A549 (cell line): ENCODE results near the gene PDZD2. TPM values are rescaled to one million over a fixed set of nuclear protein-coding genes. Genes with fewer than 3 reads are reported as not detected.

Experiments
- ATAC-seq, 2 experiments: fragments of 200-7000 bp in 1 of 2; fragments of >200 bp in 1 of 2; cut with Nextera tagmentation in 1 of 2; cut with Tn5 transposase in 1 of 2; 3 replicates each; pipeline versions ENCODE4 v1.8.0 to v1.9.1; 2018 to 2020; ENCODE audit warnings: mild to moderate bottlenecking in 1 of 2, moderate library complexity in 1 of 2
- CTCF ChIA-PET: fragments of 300-600 bp; sonication (Branson Sonifier 250); formaldehyde crosslinking; extraction: SDS; loops from one replicate; lab custom pipeline; 2021; ENCODE audit warnings: antibody characterized with exemption, inconsistent platforms; lab: Yijun Ruan, JAX
- POLR2A ChIA-PET: fragments of 350-600 bp; formaldehyde crosslinking; extraction: SDS; loops from one replicate; lab custom pipeline; 2021; ENCODE audit warnings: antibody characterized with exemption, inconsistent platforms; lab: Yijun Ruan, JAX
- DNase-seq, 2 experiments: peaks; one replicate each; pipeline versions ENCODE4 v3.0.0 to v3.0.0-alpha.2; 2011 to 2016; ENCODE audit warnings: low read depth in 1 of 2, low spot score in 1 of 2
- FAIRE-seq: peaks from 2 replicates; lab custom pipeline; 2011; peaks lifted over from hg19 to GRCh38; lab: Jason Lieb, UNC
- H3K27ac ChIP-seq, 2 experiments: fragments of >200 bp; sonication (Bioruptor Twin); formaldehyde crosslinking; 3 replicates each; pipeline ENCODE4 v1.5.1; 2016 to 2017
- H3K4me1 ChIP-seq: fragments of >200 bp; sonication (Bioruptor Twin); formaldehyde crosslinking; 3 replicates; pipeline ENCODE4 v1.6.1; 2016
- H3K4me2 ChIP-seq: fragments of >200 bp; sonication (Bioruptor Twin); formaldehyde crosslinking; 3 replicates; pipeline ENCODE4 v1.6.1; 2016
- H3K4me3 ChIP-seq: fragments of >200 bp; sonication (Bioruptor Twin); formaldehyde crosslinking; 3 replicates; pipeline ENCODE4 v1.5.1; 2016
- H3K9me3 ChIP-seq: fragments of >200 bp; sonication (Bioruptor Twin); formaldehyde crosslinking; 3 replicates; pipeline ENCODE4 v1.6.1; 2016
- ATOH8 ChIP-seq: fragments of 250-450 bp; sonication (Bioruptor Pico); IDR thresholded peaks from 2 replicates; pipeline ENCODE4 v1.5.0; 2020; ENCODE audit warnings: low read depth, mild to moderate bottlenecking, moderate library complexity
- BHLHE40 ChIP-seq: IDR thresholded peaks from 2 replicates; pipeline ENCODE4 v1.6.1; 2012; ENCODE audit warnings: low read depth, low read length, inconsistent platforms
- CBX2 ChIP-seq: fragments of 200-600 bp; sonication (generic); IDR thresholded peaks from 2 replicates; pipeline ENCODE4 v1.6.1; 2016; ENCODE audit warnings: low read depth, mild to moderate bottlenecking, borderline replicate concordance
- CHD4 ChIP-seq: fragments of 200-600 bp; sonication (generic); IDR thresholded peaks from 2 replicates; pipeline ENCODE4 v1.6.1; 2016; ENCODE audit warnings: antibody characterized with exemption, mild to moderate bottlenecking, borderline replicate concordance
- CTCF ChIP-seq: fragments of >200 bp; sonication (Bioruptor Twin); formaldehyde crosslinking; IDR thresholded peaks from 3 replicates; pipeline ENCODE4 v1.5.1; 2016
- EP300 ChIP-seq, 2 experiments: fragments of >200 bp; sonication (Bioruptor Twin); formaldehyde crosslinking; IDR thresholded peaks; 2 replicates in 1 of 2; 3 replicates in 1 of 2; pipeline ENCODE4 v1.6.1; 2016 to 2017
- FOSB ChIP-seq: fragments of 250-450 bp; sonication (Bioruptor Pico); IDR thresholded peaks from 2 replicates; pipeline ENCODE4 v1.5.0; 2020; ENCODE audit warnings: mild to moderate bottlenecking, moderate library complexity
- GATA3 ChIP-seq: IDR thresholded peaks from 2 replicates; pipeline ENCODE4 v1.6.1; 2012; ENCODE audit warnings: borderline replicate concordance
- HDAC2 ChIP-seq: fragments of 200-600 bp; sonication (generic); IDR thresholded peaks from 2 replicates; pipeline ENCODE4 v1.6.1; 2016
- HEYL ChIP-seq: fragments of 250-450 bp; sonication (Bioruptor Pico); IDR thresholded peaks from 2 replicates; pipeline ENCODE4 v1.8.0; 2021; ENCODE audit warnings: mild to moderate bottlenecking, moderate library complexity
- JUN ChIP-seq, 2 experiments: fragments of >200 bp; sonication (Bioruptor Twin); formaldehyde crosslinking; IDR thresholded peaks; 2 replicates in 1 of 2; 3 replicates in 1 of 2; pipeline ENCODE4 v1.6.1; 2016 to 2017
- JUNB ChIP-seq: fragments of >200 bp; sonication (Bioruptor Twin); formaldehyde crosslinking; IDR thresholded peaks from 2 replicates; pipeline ENCODE4 v1.6.1; 2016
- KDM1A ChIP-seq: fragments of 200-600 bp; sonication (generic); IDR thresholded peaks from 2 replicates; pipeline ENCODE4 v1.6.1; 2016; ENCODE audit warnings: low read depth, mild to moderate bottlenecking
- MYC ChIP-seq: IDR thresholded peaks from 2 replicates; pipeline ENCODE4 v1.6.1; 2012; ENCODE audit warnings: mild to moderate bottlenecking, inconsistent platforms, low read length, improper control_type of control experiment, borderline replicate concordance
- NFE2L2 ChIP-seq: fragments of 150-350 bp; conservative IDR thresholded peaks from 2 replicates; pipeline ENCODE4 v1.6.1; 2014; ENCODE audit warnings: low read length
- NPAS2 ChIP-seq: fragments of 250-450 bp; sonication (Bioruptor Pico); IDR thresholded peaks from 2 replicates; pipeline ENCODE4 v1.8.0; 2022; ENCODE audit warnings: mild to moderate bottlenecking, moderate library complexity, borderline replicate concordance
- NR3C1 ChIP-seq: fragments of >200 bp; sonication (Bioruptor Twin); formaldehyde crosslinking; IDR thresholded peaks from 3 replicates; pipeline ENCODE4 v1.6.1; 2017
- PHF8 ChIP-seq: fragments of 200-600 bp; sonication (generic); IDR thresholded peaks from 2 replicates; pipeline ENCODE4 v1.6.1; 2016; ENCODE audit warnings: low read depth, mild to moderate bottlenecking, antibody characterized with exemption, moderate library complexity, borderline replicate concordance
- RCOR1 ChIP-seq: fragments of 150-350 bp; IDR thresholded peaks from 2 replicates; pipeline ENCODE4 v1.6.1; 2014; ENCODE audit warnings: antibody characterized with exemption, low read length, low read depth
- REST ChIP-seq: fragments of 200-600 bp; sonication (generic); IDR thresholded peaks from 2 replicates; pipeline ENCODE4 v1.6.1; 2016; ENCODE audit warnings: antibody characterized with exemption, mild to moderate bottlenecking, moderate library complexity
- RFX5 ChIP-seq: fragments of 450-650 bp; IDR thresholded peaks from 2 replicates; pipeline ENCODE4 v1.7.1; 2014; ENCODE audit warnings: antibody characterized with exemption, mild to moderate bottlenecking, moderate library complexity
- RNF2 ChIP-seq: fragments of 200-600 bp; sonication (generic); IDR thresholded peaks from 2 replicates; pipeline ENCODE4 v1.6.1; 2016; ENCODE audit warnings: low read depth, mild to moderate bottlenecking, antibody characterized with exemption, moderate library complexity, borderline replicate concordance
- SREBF2 ChIP-seq: fragments of 450-650 bp; IDR thresholded peaks from 2 replicates; pipeline ENCODE4 v1.6.1; 2014; ENCODE audit warnings: mild to moderate bottlenecking, moderate library complexity
- TFCP2L1 ChIP-seq: fragments of 250-450 bp; sonication (Bioruptor Pico); IDR thresholded peaks from 2 replicates; pipeline ENCODE4 v1.5.0; 2021; ENCODE audit warnings: mild to moderate bottlenecking
- ZC3H11A ChIP-seq: fragments of 450-650 bp; IDR thresholded peaks from 2 replicates; pipeline ENCODE4 v1.6.1; 2014; ENCODE audit warnings: antibody characterized with exemption, mild to moderate bottlenecking
- ZFP36 ChIP-seq: fragments of 450-650 bp; IDR thresholded peaks from 2 replicates; pipeline ENCODE4 v1.6.1; 2014; ENCODE audit warnings: borderline replicate concordance; ENCODE audit not compliant: partially characterized antibody
- ZSCAN20 ChIP-seq: fragments of 250-450 bp; sonication (Bioruptor Pico); IDR thresholded peaks from 2 replicates; pipeline ENCODE4 v1.8.0; 2022; ENCODE audit warnings: mild to moderate bottlenecking, moderate library complexity
- WGBS: methylation state at CpG from one replicate; pipeline ENCODE4 v1.1.6; 2017; ENCODE audit errors: missing lambda C conversion rate; 5-methylcytosine and 5-hydroxymethylcytosine counted together
- polyA plus RNA-seq, 4 experiments: library from polyadenylated mRNA; depleted of rRNA in 3 of 4; stranded (reverse); fragments of >200 nt; fragmentation: RNase III in 1 of 4; extraction: RNeasy Plus Mini Kit Qiagen cat#74134 plus additional on column Dnase treatment in 1 of 4; gene quantifications; 2 replicates in 3 of 4; 3 replicates in 1 of 4; pipeline ENCODE4 v1.2.3, GENCODE V29; 2011 to 2017
- TF ChIP-seq, protein P1 (sequence below): IDR thresholded peaks from 2 replicates; pipeline ENCODE4 v1.6.1; 2012
- TF ChIP-seq, protein P2 (sequence below): fragments of 250-450 bp; sonication (Bioruptor Pico); IDR thresholded peaks from 2 replicates; pipeline ENCODE4 v1.5.0; 2021; ENCODE audit warnings: mild to moderate bottlenecking, moderate library complexity, borderline replicate concordance

Gene PDZD2
- polyA plus RNA-seq, 2 of the 4 experiments (the other 2 are of a cell fraction): 0.06 to 0.09 TPM

GRCh38 chr5:32103521-32103920 is 464.6 kb downstream of the PDZD2 start:
- ATAC-seq (no peak), FAIRE-seq (no peak), DNase-seq (no peak)
- Histone ChIP-seq H3K4me3 (no peak overlapping the region), H3K9me3 (no peaks in the 10 kb centered on the region), H3K4me2 (no peak overlapping the region), H3K27ac (no peak overlapping the region), H3K4me1 (no peaks in the 10 kb centered on the region)
- ChIA-PET CTCF (interaction anchor here (2.1 kb wide), 1 partner anchor 11 kb away, joined by 5 read pairs; no protein-coding TSS in a partner anchor), POLR2A (no interaction called here)
- 92% methylated on average over 12 of the region's 12 CpGs for WGBS
- TF ChIP-seq ATOH8 (CRISPR knock-in tag): no peak
- no peak for TF ChIP-seq HDAC2
- TF ChIP-seq KDM1A: no peak
- TF ChIP-seq FOSB: no peak
- no peak for TF ChIP-seq EP300 (IDR thresholded peaks at IDR 0.05)
- TF ChIP-seq, protein P1, sequence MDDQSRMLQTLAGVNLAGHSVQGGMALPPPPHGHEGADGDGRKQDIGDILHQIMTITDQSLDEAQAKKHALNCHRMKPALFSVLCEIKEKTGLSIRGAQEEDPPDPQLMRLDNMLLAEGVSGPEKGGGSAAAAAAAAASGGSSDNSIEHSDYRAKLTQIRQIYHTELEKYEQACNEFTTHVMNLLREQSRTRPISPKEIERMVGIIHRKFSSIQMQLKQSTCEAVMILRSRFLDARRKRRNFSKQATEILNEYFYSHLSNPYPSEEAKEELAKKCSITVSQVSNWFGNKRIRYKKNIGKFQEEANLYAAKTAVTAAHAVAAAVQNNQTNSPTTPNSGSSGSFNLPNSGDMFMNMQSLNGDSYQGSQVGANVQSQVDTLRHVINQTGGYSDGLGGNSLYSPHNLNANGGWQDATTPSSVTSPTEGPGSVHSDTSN: no peak
- no peak for TF ChIP-seq MYC
- no peak for TF ChIP-seq ZFP36
- TF ChIP-seq REST: no peak
- TF ChIP-seq RCOR1: no peak
- TF ChIP-seq HEYL (CRISPR knock-in tag): no peak
- TF ChIP-seq PHF8: no peak
- no peak for TF ChIP-seq NPAS2 (CRISPR knock-in tag)
- TF ChIP-seq ZC3H11A: no peak
- no peak for TF ChIP-seq RFX5
- TF ChIP-seq NR3C1: no peak
- no peak for TF ChIP-seq CTCF
- TF ChIP-seq CHD4: no peak

DNA sequence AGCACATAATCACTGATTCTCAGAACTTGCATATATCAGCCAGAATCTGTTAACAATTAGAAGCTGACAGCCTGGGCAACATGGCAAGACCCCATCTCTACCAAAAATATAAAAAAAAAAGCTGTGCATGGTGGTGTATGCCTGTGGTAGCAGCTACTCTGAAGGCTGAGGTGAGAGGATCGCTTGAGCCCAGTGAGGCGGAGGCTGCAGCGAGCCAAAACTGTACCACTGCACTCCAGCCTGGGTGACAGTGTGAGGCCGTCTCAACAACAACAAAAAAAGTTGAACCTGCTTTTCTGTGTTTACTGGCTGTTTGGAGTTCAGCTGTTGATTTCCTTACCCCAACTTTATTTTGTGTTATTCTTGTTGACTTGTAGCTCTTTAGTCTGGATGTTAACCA is 468.4 kb downstream of the PDZD2 start:
- 94% methylated on average over 4 of the region's 4 CpGs for WGBS
- ATAC-seq: no peak
- Histone ChIP-seq H3K9me3 (no peaks in the 10 kb centered on the region), H3K4me3 (no peak overlapping the region), H3K4me2 (no peak overlapping the region), H3K27ac (no peak overlapping the region), H3K4me1 (no peaks in the 10 kb centered on the region)
- DNase-seq: no peak
- no peak for FAIRE-seq
- POLR2A ChIA-PET: no interaction called here
- CTCF ChIA-PET: interaction anchor here (0.6 to 2.7 kb wide), 4 partner anchors 11 to 299 kb away, joined by 3 to 12 read pairs (median 4); no protein-coding TSS in a partner anchor
- TF ChIP-seq, protein P1: no peak
- TF ChIP-seq PHF8 (no peak), BHLHE40 (no peak), NR3C1 (no peak), JUN (IDR thresholded peaks at IDR 0.05) (no peak), FOSB (no peak), CBX2 (no peak), RNF2 (no peak), NFE2L2 (no peak), JUNB (no peak), SREBF2 (no peak), HDAC2 (no peak), GATA3 (no peak), TFCP2L1 (CRISPR knock-in tag) (no peak), ZSCAN20 (CRISPR knock-in tag) (no peak)
- TF ChIP-seq, protein P2, sequence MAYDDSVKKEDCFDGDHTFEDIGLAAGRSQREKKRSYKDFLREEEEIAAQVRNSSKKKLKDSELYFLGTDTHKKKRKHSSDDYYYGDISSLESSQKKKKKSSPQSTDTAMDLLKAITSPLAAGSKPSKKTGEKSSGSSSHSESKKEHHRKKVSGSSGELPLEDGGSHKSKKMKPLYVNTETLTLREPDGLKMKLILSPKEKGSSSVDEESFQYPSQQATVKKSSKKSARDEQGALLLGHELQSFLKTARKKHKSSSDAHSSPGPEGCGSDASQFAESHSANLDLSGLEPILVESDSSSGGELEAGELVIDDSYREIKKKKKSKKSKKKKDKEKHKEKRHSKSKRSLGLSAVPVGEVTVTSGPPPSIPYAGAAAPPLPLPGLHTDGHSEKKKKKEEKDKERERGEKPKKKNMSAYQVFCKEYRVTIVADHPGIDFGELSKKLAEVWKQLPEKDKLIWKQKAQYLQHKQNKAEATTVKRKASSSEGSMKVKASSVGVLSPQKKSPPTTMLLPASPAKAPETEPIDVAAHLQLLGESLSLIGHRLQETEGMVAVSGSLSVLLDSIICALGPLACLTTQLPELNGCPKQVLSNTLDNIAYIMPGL (CRISPR knock-in tag): no peak
